Eye (tissue), 1 donor: ENCODE data around the gene GSG1L2.

Experiments
- DNase-seq: peaks from one replicate; pipeline ENCODE4 v3.0.0-alpha.2; 2015

GSG1L2 gene

DNA sequence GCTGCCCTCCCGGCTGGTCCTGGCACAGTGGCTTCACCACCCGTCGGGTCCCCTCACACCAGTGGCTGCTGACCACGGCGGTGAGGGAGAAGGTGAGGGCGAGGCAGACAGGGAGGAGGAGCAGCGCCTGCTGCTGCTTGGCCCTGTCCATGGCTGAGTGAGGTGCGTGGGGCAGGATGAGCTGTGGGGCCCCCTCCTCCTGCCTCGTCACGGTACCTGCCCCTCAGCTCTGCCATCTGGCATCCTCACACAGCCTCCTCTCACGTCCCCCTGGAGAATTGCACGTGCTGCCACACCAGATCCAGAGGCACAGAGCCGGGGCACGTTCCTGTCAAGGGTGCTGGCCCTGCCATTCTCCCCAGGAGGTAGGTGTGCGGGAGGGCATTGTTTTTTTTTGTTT lies at the start of gene GSG1L2:
TSS of gene GSG1L2 (minus strand) at position 159 of the 400 bp plus-strand sequence. CDS start at position 151, 8 bp downstream.
- DNase-seq, result no peak

DNA sequence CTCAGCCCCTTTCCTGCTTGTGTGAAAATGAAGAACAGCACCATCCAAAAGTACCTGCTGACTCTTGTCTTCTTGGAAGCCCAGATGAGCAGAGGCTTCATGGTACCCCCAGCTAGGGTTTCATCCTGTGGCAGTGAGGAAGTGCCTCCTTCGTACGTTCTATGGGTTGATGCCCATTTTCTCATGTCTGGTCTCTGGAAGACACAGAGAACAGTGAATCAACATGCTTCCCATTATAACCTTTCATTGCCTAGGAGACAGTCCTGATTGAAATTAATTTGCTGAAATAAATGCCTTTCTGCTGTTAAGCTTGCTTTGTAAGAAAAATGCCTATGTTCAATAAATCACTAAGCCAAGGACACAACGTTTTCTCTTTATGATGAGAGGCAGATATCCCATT lies 46.7 kb upstream of the GSG1L2 start:
- DNase-seq, result no peak

- DNase-seq, result no peak
These were observed 43.7 kb upstream of the GSG1L2 start for GRCh38 chr17:9865586-9865985.

GRCh38 chr17:9862949-9863348 lies 41.1 kb upstream of the GSG1L2 start:
- DNase-seq, result no peak

- no peak for DNase-seq
These were observed 40.3 kb upstream of the GSG1L2 start for GRCh38 chr17:9862220-9862619.

GRCh38 chr17:9860851-9861250 lies 39.0 kb upstream of the GSG1L2 start:
- DNase-seq, result no peak

- DNase-seq, result no peak
These were observed 37.9 kb upstream of the GSG1L2 start for GRCh38 chr17:9859781-9860180.

DNA sequence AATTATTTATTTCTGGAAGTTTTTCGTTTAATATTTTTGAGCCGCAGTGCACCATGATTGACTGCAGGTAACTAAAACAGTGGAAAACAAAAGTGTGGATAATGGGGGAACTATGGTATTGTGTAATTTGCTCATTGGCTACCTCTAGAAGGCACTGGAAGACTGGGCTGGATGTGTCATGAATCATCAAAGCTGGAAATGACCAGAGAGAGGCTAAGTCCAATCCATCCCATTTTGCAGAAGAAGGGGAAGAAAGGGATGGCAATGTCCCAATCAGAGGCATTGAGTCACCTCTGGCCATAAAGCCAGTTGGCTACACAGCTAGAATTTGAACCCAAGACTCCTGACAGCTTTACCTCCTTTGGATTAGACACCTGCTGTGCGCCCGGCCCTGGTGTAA lies 33.2 kb upstream of the GSG1L2 start:
- DNase-seq, result no peak

DNA sequence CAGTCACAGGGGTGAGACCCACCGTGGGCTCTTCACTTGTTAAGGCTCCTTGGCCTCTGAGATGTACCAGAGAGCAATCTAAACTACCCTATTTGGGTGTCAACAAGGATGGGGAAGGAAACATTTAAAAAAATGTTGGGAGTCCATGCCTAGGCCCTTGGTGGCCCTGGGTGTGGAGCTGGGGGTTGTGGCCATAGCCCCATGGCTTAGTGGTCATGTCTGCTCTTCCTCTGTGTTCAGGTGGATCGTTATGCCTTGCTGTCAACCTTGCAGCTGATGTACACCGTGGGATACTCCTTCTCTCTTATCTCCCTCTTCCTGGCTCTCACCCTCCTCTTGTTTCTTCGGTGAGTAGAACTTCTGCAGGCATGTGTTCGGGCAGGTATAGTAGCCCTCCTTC lies 32.4 kb upstream of the GSG1L2 start:
- DNase-seq, result no peak

GRCh38 chr17:9850151-9850550 lies 28.3 kb upstream of the GSG1L2 start:
- DNase-seq, result no peak

DNA sequence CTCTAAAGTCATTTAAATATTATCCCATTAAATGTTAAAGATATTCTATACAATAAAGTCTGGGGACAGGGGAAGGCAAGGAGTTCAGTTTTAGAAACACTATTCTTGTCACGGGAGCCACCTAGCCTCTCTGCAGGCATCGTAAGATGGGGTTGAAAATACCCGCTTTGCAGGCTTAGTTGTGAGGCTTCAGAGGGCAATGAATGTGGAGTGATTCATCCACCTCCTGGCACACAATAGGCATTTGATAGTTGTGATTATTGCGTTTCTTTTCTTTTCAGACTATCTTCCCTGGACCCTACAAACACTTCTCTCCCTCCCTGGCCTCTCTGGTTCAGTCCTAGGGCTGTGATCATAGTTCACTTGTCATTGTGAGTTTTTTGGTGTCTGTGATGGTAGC lies 23.4 kb upstream of the GSG1L2 start:
- no peak for DNase-seq

GRCh38 chr17:9844153-9844552 lies 22.3 kb upstream of the GSG1L2 start:
- no peak for DNase-seq

DNA sequence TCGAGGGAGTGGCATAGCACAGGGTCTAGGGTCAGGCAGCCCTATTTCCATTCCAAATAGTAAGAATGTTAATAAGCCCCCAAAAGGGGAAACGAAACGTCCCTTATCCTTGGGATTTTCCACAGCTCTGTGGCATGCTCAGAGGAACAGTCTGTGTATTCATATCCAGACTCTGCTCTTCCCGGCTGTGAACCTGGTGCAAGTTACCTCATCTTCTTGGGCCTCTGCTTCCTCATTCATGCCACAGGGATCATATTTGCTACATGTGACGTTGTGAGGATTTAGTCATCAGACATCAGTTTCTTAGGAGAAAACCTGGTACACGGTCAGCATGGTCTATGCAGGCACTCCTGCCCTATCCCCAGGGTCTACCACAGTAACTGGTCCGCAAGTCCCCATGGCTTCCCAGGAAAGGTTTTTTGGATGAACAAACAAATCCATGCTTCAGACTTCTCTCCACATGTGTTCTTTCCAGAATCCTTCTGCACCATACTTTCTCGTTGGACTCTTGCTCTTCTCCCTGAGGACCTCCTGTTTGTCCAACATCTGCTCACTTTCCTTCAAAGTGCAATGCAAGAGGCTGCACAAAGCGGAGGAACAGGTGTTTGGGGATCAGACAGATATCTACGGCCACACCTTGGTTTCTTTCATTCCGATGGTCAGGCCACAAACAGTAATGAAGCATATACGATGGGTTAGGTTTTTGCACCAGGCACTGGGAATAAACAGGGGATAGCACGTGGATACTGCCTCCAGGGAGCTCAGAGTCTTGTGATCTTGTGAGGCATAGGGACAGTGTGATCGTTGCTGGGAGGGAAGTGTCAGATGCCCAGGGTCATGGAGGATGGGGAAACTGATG lies 21.5 kb upstream of the GSG1L2 start:
- DNase-seq, result no peak

- DNase-seq, result no peak
These were observed 20.3 kb upstream of the GSG1L2 start for GRCh38 chr17:9842057-9842758.

GRCh38 chr17:9839433-9839832 lies 17.6 kb upstream of the GSG1L2 start:
- DNase-seq, result no peak

DNA sequence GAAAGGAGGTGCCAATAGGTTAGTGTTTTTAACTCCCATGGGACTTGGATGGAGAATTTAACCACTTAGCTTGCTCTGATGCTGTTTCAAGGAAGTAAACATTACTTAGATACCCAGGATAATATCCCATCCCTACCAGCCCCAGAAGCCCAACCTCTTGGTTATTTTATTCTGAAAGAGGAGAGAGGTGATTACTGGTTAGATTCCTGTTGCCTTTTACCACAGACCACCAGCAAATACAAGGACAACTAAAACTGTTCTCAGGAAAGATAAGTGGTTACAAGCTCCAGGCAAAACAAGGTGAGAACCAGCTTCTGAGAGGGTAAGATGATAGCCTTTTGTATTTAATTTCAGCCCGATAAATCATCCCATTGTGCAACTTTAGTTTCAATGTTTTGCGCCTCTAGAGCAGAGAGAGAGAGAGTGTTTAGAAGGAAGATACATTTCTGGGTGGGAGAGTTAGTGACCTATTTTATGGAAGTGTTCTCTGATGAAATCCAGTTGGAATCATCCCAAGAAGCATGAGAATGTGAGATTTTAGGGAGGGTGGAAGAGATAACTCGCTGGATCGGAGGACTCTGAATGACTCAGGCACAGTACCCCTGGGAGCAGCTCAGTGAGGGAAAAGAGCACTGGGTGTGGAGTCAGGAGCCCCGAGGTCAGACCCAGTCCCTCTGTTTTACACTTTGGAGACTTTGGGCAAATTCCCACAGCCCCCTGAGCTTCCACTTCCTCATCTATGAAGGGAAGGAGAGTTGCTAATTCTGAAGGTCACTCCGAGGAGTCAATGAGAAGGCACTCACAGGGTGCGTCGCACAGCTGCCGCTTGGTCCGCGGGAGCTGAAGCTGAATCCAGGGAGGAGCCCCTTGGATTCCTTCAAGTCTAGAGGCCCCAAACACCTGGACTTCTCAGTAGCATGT lies 15.9 kb upstream of the GSG1L2 start:
- no peak for DNase-seq

GRCh38 chr17:9833922-9834321 lies 12.0 kb upstream of the GSG1L2 start:
- no peak for DNase-seq

- DNase-seq, result no peak
These were observed 8.8 kb upstream of the GSG1L2 start for GRCh38 chr17:9830711-9831110.

- DNase-seq, result no peak
These were observed 7.5 kb upstream of the GSG1L2 start for GRCh38 chr17:9829343-9829742.

DNA sequence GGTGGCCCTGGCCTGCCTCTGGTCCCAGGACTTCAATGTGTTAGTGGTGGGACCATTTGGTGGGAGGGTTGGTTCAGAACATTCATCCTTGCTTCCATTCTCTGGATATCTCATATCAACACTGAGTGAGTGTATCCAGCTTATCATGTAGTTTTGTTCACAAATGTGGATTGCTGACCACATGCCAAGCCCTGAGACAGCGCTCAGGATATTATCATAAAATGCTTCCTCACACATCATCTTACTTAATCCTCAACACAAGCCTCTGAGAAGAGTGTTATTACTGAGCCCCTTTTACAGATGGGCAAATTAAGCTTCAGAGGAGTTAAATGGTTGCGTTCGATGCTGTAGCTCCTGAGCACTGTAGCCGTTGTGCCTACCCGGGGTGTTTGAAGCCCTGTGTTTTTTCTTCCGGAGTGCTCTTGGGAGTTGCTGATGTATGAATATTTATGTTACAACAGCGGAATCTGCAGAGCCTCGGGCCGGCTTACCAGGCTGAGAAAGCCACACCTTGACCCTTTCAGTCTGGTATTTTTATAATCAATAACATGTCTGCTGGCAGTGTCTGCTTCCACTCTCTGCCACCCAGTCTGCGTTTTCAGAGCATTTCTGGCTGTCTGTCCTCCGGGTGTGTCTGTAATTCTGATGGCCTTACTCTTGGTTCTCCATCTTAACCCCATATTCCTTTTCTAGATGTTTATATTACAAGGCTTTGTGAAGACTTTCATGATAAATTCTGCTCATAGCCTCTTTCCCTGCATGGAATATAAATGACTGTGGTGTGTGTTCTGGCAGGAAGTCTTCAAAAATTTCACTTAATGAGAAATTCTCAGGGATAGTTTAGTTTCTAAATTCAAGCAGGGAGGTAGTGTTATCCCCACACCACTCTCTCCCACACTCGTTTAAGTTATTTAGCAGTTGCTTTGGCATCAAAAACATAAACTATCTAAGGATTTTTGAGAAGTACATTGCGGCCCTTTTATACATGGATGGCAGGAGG lies 6.7 kb upstream of the GSG1L2 start:
- DNase-seq, result no peak

DNA sequence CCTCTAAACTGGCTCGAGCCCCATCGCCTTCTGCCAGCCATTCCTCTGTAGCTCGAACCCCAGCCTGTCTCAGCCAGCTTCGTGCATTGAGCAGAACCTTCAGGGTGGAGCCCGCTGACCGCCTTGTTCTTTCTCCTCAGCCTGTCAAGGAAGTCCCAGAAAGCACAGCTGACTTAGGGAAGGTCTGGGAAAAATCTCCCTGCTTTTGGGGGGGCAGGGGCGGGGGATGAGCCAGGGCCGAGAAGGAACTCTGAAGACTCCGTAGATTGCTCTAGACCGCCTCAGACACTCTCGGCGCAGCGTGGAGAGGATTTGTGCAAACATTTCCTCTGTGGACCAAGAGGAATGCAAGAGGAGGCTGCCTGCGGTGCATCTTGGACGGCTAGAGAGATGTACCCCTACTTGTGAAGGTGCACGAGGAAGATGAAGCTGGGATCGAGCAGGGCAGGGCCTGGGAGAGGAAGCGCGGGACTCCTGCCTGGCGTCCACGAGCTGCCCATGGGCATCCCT lies 3.8 kb upstream of the GSG1L2 start, which contains the start of gene GLP2R:
TSS of gene GLP2R (plus strand) at position 284 of the 510 bp plus-strand sequence. CDS start at position 424, 140 bp downstream.
- DNase-seq, result no peak
